ENCODE data around the gene RNF213.

Gene RNF213

DNA sequence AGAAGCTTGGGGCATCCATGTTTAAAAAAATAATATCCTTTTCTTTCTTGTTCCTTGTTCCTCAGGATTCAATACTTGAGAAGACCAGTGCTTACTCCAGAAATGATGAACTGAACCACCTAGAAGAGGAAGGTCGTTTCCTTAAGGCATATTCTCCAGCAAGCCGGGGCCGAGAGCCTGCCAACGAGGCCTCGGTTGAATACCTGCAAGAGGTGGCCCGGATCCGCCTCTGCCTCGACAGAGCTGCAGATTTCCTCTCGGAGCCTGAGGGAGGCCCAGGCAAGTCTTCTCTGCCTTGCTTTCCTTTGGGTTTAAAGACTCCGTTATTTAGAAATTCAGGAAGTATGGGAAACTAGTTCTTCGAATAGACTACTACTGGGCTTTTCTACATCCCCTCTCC, 111.8 kb downstream of the RNF213 start:
- CTCF ChIA-PET = interaction anchor here (0.5 kb wide), 1 partner anchor 176 kb away, joined by 3 read pairs; no protein-coding TSS in a partner anchor
- POLR2A ChIA-PET = no interaction called here
- peaks cover 41 to 97% of the 10 kb centered on the region in 2 experiments for H3K36me3 ChIP-seq (ENCODE audit: control insufficient read depth in 2 of 2, insufficient read depth in 1 of 2, low read length in 2 of 2)

GRCh38 chr17:80372922-80373570, 112.4 kb downstream of the RNF213 start:
- TF ChIP-seq, protein P1, sequence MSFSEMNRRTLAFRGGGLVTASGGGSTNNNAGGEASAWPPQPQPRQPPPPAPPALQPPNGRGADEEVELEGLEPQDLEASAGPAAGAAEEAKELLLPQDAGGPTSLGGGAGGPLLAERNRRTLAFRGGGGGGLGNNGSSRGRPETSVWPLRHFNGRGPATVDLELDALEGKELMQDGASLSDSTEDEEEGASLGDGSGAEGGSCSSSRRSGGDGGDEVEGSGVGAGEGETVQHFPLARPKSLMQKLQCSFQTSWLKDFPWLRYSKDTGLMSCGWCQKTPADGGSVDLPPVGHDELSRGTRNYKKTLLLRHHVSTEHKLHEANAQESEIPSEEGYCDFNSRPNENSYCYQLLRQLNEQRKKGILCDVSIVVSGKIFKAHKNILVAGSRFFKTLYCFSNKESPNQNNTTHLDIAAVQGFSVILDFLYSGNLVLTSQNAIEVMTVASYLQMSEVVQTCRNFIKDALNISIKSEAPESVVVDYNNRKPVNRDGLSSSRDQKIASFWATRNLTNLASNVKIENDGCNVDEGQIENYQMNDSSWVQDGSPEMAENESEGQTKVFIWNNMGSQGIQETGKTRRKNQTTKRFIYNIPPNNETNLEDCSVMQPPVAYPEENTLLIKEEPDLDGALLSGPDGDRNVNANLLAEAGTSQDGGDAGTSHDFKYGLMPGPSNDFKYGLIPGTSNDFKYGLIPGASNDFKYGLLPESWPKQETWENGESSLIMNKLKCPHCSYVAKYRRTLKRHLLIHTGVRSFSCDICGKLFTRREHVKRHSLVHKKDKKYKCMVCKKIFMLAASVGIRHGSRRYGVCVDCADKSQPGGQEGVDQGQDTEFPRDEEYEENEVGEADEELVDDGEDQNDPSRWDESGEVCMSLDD (tag by site-specific recombination; IDR thresholded peaks at IDR 0.05) = no peak
- TF ChIP-seq ZEB2 (tag by site-specific recombination; IDR thresholded peaks at IDR 0.05) (no peak), ZNF302 (tag by site-specific recombination; IDR thresholded peaks at IDR 0.05; ENCODE audit: low read depth) (no peak), ZNF433 (tag by site-specific recombination; IDR thresholded peaks at IDR 0.05; ENCODE audit: low read depth) (no peak), ZBTB49 (tag by site-specific recombination; IDR thresholded peaks at IDR 0.05; ENCODE audit: low read depth) (no peak), ZBTB48 (tag by site-specific recombination; IDR thresholded peaks at IDR 0.05) (no peak)
- H3K4me3 ChIP-seq (ENCODE audit: low read depth, low read length) = no peak overlapping the region
- no peaks in the 10 kb centered on the region for H3K4me1 ChIP-seq (ENCODE audit: control insufficient read depth, insufficient read depth, low read length)
- ChIA-PET POLR2A (no interaction called here), CTCF (no interaction called here)
- H3K27ac ChIP-seq (ENCODE audit: extremely low read depth, low read depth, low read length) = no peak overlapping the region
- no peaks in the 10 kb centered on the region for H3K9me3 ChIP-seq (ENCODE audit: control insufficient read depth, insufficient read depth, low read depth, low read length)
- H3K36me3 ChIP-seq (ENCODE audit: control insufficient read depth in 2 of 2, insufficient read depth in 1 of 2, low read length in 2 of 2) = peaks cover 38 to 97% of the 10 kb centered on the region in 2 experiments

More for the DNA sequence above, 111.8 kb downstream of the RNF213 start:
- H3K4me3 ChIP-seq (ENCODE audit: low read depth, low read length) = no peak overlapping the region
- TF ChIP-seq ZNF132 (tag by site-specific recombination; IDR thresholded peaks at IDR 0.05; ENCODE audit: borderline replicate concordance) (no peak), TRIM28 (IDR thresholded peaks at IDR 0.05; ENCODE audit: borderline replicate concordance, low read length) (no peak), ZBTB48 (tag by site-specific recombination; IDR thresholded peaks at IDR 0.05) (no peak), SETDB1 (IDR thresholded peaks at IDR 0.05; ENCODE audit: insufficient read length, low read length) (no peak), ZNF37A (tag by site-specific recombination; IDR thresholded peaks at IDR 0.05) (no peak), ZNF529 (tag by site-specific recombination; IDR thresholded peaks at IDR 0.05; ENCODE audit: insufficient replicate concordance) (no peak), ZNF792 (tag by site-specific recombination; IDR thresholded peaks at IDR 0.05) (no peak), REPIN1 (tag by site-specific recombination; IDR thresholded peaks at IDR 0.05; ENCODE audit: low read depth) (no peak), INSM2 (tag by site-specific recombination; IDR thresholded peaks at IDR 0.05) (no peak), ZNF660 (tag by site-specific recombination; IDR thresholded peaks at IDR 0.05) (no peak), ZBTB1 (tag by site-specific recombination; IDR thresholded peaks at IDR 0.05) (no peak), ZNF561 (tag by site-specific recombination; IDR thresholded peaks at IDR 0.05; ENCODE audit: borderline replicate concordance) (no peak), IKZF3 (tag by site-specific recombination; IDR thresholded peaks at IDR 0.05) (no peak), ZNF558 (tag by site-specific recombination; IDR thresholded peaks at IDR 0.05) (no peak), ZNF623 (tag by site-specific recombination; IDR thresholded peaks at IDR 0.05) (no peak)
- TF ChIP-seq, protein P2, sequence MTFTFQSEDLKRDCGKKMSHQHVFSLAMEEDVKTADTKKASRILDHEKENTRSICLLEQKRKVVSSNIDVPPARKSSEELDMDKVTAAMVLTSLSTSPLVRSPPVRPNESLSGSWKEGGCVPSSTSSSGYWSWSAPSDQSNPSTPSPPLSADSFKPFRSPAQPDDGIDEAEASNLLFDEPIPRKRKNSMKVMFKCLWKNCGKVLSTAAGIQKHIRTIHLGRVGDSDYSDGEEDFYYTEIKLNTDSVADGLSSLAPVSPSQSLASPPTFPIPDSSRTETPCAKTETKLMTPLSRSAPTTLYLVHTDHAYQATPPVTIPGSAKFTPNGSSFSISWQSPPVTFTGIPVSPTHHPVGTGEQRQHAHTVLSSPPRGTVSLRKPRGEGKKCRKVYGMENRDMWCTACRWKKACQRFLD (tag by site-specific recombination; IDR thresholded peaks at IDR 0.05) = no peak
- no peaks in the 10 kb centered on the region for H3K9me3 ChIP-seq (ENCODE audit: control insufficient read depth, insufficient read depth, low read depth, low read length)
- no peak overlapping the region for H3K27ac ChIP-seq (ENCODE audit: extremely low read depth, low read depth, low read length)
- no peaks in the 10 kb centered on the region for H3K4me1 ChIP-seq (ENCODE audit: control insufficient read depth, insufficient read depth, low read length)

Measured in HEK293 (cell line).